Renal cortex interstitium (tissue), 11 donors: ENCODE results near the gene ZBTB7A. TPM values are rescaled to one million over a fixed set of nuclear protein-coding genes. Genes with fewer than 3 reads are reported as not detected.
A peak's percentile ranks its signal among the peaks of the same experiment; 100 is the strongest.

Experiments
- DNase-seq, 11 donors: peaks; one replicate each; pipeline ENCODE4 v3.0.0-alpha.2; 2013; ENCODE audit warnings: low read depth in 9 of 11, low spot score in 4 of 11; ENCODE audit errors: extremely low read depth in 1 of 11
- polyA plus RNA-seq, 3 donors: library from polyadenylated mRNA; unstranded; fragments of 120-200 nt; gene quantifications; one replicate each; pipeline ENCODE4 v1.2.1, GENCODE V29; 2013; ENCODE audit not compliant: insufficient read length in 3 of 3

ZBTB7A gene
- polyA plus RNA-seq, 3 donors = 7.6 to 13.8 (median 10.5) TPM

GRCh38 chr19:4097501-4097900 is 30.8 kb upstream of the ZBTB7A start:
- no peak for DNase-seq

- no peak for DNase-seq
Observed at GRCh38 chr19:4096049-4096892, 29.6 kb upstream of the ZBTB7A start.

- no peak for DNase-seq
Observed at GRCh38 chr19:4095488-4095844, 28.8 kb upstream of the ZBTB7A start.

GRCh38 chr19:4094761-4095487 is 28.2 kb upstream of the ZBTB7A start:
- DNase-seq = no peak

GRCh38 chr19:4094291-4094690 is 27.6 kb upstream of the ZBTB7A start:
- DNase-seq = no peak

GRCh38 chr19:4093643-4094175 is 27.0 kb upstream of the ZBTB7A start:
- no peak for DNase-seq

GRCh38 chr19:4090356-4091220 is 23.9 kb upstream of the ZBTB7A start:
- no peak for DNase-seq

GRCh38 chr19:4089946-4090345 is 23.2 kb upstream of the ZBTB7A start:
- DNase-seq = no peak

- no peak for DNase-seq
Observed at GRCh38 chr19:4089400-4089908, 22.8 kb upstream of the ZBTB7A start.

GRCh38 chr19:4088975-4089374 is 22.3 kb upstream of the ZBTB7A start:
- DNase-seq = no peak

GRCh38 chr19:4087787-4088679 is 21.3 kb upstream of the ZBTB7A start:
- no peak for DNase-seq

- no peak for DNase-seq
Observed at GRCh38 chr19:4086411-4086867, 19.7 kb upstream of the ZBTB7A start.

- DNase-seq = no peak
Observed at GRCh38 chr19:4084547-4084877, 17.8 kb upstream of the ZBTB7A start.

- DNase-seq = peak in 7 of 11 donors; percentile 66 to 85 (median 74)
Observed at GRCh38 chr19:4083677-4084546, 17.2 kb upstream of the ZBTB7A start.

GRCh38 chr19:4082172-4082571 is 15.5 kb upstream of the ZBTB7A start:
- DNase-seq = no peak

GRCh38 chr19:4081441-4082129 is 14.9 kb upstream of the ZBTB7A start:
- DNase-seq = no peak

- no peak for DNase-seq
Observed at GRCh38 chr19:4080473-4080872, 13.8 kb upstream of the ZBTB7A start.
